Stimulated activated CD4-positive, alpha-beta T cell treated with anti-CD3 and anti-CD28 coated beads, TNF-alpha, amount 100 ng/mL, for 1 hour (primary cell): Measurements from ENCODE around the gene HSPB7.
"Not testable (repeated sequence)": the region's sequence is repeated elsewhere in the genome, so short reads cannot be mapped to it uniquely, and the experiment has no call there.

Experiments used
- DNase-seq, 3 donors: peaks; one replicate each; pipeline ENCODE4 v3.0.0-alpha.2; 2020; ENCODE audit warnings: low read depth in 3 of 3, low spot score in 1 of 3

Gene HSPB7

DNA sequence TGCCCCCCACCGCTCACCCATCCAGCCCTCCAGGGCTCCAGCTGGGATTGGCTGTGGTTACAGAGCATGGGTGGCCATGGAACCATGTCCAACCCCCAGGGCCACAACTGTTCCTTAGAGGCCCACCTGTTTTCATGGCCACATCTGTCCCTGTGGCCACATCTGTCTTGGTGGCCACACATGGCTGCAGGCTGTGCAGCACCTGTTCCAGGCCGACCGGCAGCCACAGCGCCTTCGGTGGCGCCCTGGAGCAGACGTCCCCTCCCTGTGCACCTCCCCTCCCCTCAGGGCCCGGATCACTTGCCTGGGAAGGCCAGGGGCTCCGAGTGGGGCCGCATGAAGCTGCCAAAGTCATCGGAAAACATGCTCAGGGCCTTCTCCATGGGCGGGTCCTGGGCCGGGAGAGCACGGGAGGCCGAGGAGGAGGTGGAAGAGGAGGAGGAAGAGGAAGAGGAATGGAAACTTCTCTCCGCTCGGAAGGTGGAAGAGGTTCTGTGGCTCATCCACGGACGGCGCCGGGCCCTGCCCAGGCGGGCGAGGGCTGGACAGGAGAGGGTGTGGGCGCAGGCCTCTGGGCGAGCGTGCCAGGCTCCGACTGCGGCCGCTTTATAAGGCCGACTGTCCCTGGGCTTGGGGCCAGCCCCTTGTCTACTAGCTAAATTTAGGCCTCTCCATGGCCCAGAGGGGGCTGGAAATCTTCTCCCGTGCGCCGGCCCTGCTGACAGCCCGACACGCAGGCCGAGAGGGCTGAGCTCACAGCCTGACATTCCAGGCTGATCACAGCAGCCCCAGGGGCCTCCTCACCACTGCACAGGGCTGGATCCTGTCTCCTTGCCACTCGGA, at the start of gene HSPB7:
Gene HSPB7, minus strand, starts transcription at position 583 of the 843 bp plus-strand sequence. Its CDS starts 80 bp downstream, at position 503.
- DNase-seq: no peak

DNA sequence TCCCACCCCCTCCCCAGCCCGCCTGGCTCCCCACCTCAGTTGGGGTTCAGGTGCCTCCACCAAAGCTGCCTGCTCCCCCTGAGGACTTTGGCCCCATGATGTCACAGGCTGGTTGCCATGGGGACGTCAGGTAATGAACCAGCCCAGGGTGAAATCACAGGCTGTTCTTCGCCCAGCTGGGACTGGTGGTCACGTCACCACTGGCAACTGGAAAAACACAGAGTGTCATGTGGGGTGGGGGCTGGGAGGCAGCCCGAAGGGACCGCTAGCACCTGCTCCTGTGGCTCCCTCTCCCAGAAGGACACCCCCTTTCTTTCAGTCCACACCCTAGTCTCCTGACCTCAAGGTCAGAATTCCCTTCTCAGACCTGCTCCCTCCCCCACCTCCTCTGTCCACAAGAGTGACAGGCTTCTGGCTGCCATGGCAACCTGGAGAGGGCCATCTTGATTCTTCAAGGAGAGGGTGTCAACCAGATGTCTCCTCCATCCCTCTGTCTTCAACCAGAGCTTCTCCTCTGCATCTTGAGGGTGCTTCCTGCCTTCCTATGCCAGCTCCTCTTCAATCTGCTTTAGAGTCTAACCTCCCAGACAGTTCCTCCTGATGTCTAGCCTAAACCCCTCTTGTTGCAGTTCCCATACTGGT, 49.4 kb upstream of the HSPB7 start:
- DNase-seq: no peak

DNA sequence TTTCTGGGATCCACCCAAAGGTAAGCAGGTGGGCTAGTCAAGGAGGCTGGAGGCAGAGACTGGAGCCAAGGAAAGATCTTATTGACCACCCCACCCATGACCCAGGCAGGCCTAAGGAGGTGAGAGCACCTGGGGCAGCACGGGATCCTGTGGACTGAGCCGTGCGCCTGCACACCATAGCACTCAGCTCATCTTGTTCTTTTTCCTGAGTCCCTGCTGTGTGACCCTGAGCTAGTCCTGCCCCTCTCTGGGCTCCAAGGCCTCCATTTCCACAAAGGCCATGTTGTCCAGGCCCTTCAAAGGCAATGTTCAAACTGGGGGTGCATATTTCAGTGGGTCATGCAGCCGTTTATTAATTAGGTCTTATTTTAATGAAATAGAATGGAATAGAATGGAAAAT, 48.4 kb upstream of the HSPB7 start:
- no peak for DNase-seq

DNA sequence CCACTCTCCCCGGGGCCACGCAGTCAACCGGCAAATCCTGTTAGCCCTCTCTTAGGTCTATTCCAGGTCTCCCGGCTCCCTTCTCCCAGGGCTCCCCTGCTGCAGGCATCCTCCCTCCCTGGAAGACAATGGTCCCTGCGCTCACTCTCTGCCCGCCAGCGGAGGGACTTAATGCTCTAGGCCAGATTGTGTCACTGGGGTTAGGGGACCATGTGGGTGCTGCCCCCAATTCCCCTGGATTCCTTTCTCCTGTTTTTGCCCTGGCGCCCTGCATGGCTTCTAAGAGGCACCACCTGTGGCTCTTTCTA, 47.4 kb upstream of the HSPB7 start:
- no peak for DNase-seq

DNA sequence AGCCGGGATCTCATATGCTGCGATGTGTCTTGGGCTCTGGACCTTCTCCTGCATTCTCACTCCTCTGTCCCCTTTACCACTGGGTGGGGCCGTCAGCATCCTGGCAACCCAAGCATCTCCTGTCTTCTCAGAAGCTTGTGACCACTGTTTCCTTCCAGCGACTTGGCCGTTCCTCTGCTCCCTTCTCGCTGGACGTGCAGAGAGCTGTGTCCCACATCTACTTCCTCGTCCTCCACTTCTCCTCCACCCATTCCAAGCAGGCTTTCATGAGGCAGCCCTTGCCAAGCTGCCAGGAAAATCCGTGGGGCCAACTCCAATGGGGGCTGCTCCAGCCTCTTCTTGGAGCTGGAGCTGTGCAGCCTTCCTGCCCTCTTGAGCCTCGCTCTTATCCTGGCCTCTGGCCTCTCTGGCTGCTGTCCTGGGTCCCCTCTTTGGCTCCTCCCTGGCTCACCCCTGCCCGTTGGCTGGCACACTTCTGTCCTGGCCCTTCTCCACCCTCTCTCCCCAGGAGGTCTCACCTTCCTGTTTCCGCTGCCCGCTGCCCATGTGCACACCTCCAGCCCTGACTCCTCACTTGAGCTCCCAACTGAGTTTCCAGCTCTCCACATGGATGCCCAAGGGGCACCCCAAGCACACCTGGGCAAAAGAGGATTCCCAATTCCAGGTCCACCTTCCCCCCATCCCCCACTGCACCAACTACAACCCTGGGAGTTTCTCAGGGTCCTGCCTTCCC, 46.9 kb upstream of the HSPB7 start:
- DNase-seq: no peak

DNA sequence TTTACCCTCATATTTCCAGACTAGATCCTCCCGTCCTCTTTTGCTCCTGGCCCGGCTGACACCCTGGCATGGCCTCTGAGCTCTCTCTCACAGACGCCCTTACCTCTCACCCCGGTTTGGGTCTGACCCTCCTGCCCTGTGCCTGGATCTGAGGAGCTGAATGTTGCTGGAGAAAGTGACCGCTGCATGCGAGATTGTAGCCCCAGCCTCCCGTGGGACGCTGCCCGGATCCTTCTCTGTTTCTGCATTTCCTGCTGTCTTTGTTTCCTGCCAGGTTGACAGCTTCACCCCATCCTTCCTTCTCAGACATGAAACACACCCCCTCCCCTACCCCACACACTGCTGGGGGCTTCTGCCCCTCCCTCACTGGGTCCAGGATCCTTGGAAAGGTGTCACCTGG, 46.1 kb upstream of the HSPB7 start:
- no peak for DNase-seq

DNA sequence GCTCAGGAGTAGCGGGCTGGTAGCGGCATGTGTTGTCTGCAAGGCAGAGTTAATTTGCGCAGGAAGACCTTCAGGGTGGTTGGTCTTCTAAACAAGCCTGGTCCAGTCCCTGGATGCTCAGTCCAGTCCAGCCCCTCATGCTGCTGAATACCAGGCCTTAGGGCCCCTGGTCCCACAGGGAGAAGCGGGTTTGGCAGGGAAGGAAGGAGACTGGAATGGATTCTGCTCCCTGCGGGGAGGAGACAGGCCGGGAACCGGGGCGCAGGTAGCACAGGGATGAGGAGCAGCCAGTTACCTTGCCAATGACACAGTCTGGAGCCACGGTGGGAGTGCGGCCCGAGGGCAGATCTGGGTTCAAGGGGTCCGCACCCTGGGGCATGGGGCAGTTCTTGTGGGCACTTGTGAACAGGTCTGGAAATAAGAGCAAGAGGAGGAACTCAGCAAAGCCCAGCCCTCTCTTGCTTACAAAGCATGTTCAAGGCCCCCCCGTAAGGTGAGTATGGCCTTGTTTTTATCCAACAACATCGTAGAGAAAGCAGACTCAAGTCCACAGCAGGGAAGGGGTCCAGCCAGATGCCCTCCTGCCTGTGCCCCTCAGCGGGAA, 45.5 kb upstream of the HSPB7 start:
- no peak for DNase-seq

DNA sequence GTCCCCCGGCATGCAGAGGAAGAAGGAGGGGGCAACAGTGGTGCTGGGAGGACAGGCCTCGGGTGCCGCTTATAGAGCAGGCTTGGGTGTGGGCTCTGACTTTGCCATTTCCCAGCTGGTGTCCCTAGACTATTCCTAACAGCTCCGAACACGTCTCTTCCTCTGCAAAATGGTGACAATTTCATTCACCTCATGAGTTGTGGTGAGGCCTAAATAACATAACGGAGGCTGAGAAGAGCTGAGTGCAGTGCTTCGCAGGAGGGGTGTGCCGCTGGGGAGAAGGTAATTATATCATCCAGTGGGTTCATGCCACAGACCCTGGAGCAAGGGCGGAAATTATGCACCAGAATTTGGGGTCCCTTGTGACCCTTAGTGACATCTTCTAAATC, 44.8 kb upstream of the HSPB7 start:
- DNase-seq: not testable (repeated sequence)

DNA sequence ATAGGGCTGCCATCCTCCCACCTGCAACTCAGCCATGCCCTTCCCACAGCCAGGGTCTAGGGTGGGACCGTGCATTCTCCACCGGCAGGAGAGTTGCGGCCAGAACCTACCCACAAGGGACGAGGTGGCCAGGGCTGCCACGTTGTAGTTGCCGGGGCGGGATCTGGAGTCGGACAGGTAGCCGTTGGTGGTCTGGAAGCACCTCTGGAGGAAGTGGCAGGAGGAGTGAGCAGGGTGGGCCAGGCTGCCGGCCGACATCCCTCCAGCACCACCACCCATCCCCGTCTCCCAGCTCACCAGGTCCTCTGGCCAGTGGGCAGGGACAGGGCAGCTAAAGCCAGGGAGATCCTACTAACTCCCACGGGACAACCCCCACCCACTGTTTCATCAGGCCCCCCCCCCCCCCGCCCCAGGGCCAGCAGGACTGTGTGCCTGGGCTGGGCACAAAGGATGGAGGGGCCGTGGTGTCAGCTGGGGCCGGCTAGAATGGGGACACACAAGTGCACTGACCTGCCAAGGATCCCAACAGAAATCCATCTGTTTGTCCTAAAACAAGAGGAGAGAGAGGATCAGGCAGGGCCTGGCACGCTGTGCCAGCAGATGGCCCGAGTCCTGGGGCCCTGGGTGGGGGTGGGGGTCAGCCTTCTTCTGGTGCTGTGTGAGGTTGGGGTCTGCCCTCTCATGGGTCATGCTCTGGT, 44.3 kb upstream of the HSPB7 start:
- DNase-seq: not testable (repeated sequence)

DNA sequence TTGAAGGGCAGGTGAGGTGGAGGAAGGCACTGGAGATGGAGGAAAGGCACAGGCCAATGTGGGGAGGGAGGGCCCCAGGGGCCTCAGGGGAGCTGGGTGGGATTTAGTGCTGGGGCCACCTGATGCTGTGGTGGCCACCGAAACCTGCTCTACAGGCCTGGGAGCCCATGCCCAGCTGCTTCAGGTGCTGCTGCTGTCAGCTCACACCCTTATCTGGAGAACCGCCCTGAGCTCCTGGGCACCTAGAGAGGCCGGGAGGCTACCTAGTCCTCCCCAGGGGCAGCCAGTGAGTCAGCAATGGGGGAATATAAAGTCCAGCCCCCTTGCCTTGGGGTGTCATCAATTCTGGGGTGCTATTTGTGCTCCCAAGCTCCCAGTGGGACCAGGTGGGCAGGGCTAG, 43.4 kb upstream of the HSPB7 start:
- DNase-seq: no peak

DNA sequence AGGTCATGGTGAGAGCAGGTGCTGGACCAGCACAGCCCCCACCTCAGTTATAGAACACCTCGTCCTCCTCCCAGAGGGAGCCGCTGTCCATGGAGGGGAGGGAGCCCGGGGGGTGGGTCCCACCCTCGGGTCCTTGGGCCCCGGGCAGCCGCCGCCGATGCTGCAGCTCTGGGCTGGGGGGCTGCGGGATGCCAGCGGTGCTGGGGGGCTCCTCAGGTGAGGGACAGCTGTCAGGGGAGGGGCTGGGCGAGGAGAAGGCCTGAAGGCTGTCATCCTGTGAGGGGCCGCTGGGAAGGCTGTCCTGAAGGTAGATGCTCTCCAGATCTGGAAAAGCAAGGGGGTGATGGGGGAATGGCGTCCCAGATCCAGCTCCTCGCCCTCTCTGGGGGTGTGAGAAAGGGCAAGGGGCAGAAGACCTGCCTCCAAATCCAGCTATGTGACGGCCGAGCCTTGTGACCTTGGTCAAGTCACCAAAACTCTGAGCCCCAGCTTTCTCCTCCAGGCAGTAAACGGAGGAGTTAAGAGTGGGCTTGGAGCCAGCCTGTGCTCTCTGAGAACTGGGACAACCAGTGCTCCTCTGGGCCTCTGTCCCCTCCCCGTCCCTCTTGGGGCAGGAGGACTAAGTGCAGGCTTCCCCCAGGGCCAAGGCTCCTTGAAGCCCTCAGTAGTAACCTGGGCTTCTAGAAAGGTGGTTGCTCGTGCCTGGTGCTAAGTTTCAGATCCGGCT, 40.7 kb upstream of the HSPB7 start:
- DNase-seq: not testable (repeated sequence)

DNA sequence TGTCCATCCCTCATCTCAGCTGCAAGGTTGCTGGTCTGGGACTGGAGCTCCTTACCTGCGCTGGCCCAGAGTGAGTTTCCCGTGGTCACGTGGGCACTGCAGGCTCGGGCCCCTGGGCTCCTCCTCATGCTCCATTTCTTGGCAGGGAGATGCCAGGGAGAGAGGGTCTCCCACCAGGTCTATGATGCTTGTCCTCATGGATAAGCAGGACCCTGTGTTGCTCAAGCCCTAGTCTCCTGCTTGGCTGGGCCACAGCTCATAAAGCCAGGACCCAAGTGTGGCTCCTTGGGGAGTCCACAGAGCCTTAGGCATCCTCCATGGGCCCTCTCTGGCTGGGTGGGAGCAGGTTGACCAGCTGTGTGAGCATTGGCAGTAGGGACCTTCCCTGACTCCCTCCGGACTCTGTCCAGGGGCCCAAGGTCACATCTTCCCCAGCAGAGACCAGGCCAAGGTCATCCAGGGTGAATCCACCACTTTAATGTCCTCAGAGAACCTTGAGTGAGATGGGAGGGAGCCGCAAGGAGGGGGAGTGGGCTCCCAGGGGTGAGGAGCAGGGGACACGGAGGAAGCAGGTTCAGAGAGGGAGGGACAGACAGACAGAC, 39.6 kb upstream of the HSPB7 start:
- DNase-seq: not testable (repeated sequence)

DNA sequence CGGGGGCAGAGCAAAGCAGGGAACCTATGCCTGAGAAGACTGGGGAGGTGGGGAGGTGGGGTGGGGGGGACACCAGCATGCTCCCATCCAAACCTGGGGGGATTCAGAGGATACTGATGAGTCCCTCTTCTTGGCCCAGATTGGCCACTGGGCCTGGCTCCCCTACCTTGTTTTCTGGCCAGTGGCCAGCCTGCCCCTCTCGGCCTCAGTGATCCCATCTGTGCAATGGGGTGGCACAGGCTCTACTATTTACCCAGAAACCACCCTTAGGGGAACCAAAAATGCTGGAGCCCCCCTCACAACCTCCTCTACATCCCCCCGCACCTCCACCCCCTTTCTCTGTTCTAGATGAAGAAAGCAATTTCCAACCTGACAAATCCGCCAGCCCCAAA, 38.7 kb upstream of the HSPB7 start:
- not testable (repeated sequence) for DNase-seq

DNA sequence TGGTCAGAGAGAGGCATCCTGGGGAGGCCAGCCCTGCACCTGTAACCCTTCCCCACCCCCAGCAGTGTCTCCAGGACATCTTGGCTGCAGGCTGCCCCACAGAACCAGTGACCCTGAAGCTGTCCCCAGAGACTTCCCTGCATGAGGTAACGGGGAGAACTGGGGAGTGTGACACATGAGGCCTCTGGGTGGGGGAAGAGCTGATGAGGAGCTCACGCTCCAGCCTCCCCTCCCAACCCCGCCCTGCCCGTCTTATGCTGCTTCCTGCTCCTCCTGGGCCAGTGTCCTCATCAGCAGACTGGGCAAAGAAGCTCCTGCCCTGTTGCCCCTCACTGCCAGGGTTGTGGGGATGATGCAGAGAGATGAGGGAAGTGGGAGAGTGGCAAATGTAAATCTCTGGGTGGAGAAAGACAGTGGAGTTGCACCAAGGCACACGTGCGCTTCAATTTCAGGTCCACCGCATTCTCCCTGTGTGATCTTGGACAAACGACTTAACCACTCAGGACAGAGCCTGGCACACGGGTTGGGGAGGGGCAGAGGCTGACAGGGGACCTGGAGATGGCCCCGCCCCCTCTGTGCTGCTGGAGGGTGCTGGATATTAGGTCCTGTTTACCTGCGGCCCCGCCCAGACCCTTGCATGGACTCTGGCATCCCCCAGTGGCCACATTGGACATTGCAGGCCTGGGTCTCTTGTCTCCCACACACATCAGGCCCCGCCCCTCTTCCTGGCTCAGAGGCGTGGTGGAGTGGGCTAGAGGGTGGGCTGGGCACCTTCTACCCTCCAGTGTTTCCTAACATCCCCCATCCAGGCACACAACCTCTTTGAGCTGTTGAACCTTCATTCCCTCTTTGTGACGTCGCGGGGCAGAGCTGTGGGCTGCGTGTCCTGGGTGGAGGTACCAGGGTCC, 38.0 kb upstream of the HSPB7 start:
- peak; percentile 15 to 88 (median 67) for DNase-seq

DNA sequence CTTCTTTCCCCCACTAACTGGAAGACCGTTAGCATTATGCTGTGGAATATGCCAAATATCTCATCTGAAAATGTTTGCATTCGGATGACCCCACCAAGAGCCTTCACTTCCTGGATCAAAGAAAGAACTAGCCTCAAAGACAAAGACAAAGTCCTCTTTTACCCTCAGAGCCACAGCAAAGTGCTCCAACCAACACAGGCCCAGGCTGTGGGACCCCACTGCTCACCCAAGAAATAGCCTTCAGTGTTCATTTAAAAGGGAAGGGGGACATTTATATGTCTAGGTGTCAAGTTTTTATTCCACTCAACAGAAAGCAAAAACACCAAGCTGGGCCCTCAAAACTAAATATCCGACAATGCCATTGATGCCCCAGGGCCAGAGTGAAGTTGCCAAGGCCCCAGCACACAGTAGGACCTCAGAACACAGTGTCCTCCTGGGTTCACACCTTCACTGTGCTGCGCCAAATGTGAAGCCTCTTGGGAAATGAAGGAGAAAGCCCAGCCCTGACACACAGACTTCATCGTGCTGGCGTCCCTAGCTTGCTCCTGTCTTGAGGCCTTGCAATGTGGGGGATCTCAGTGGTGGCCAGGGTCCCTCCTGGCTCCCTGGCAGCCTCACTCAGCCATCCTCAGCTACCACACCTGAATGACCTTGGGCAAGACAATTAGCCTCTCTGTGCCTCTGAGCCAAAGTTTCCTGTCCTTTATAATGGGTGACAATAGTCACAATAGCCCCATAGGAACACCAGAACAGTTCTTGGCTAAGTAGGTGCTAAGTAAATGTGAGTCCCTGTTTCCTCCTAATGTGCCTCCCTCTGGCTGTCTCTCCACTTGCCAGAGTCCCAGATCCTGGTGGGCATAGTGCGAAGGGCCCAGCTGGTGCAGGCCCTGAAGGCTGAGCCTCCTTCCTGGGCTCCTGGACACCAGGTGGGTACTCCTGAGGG, 37.0 kb upstream of the HSPB7 start:
- DNase-seq: no peak

DNA sequence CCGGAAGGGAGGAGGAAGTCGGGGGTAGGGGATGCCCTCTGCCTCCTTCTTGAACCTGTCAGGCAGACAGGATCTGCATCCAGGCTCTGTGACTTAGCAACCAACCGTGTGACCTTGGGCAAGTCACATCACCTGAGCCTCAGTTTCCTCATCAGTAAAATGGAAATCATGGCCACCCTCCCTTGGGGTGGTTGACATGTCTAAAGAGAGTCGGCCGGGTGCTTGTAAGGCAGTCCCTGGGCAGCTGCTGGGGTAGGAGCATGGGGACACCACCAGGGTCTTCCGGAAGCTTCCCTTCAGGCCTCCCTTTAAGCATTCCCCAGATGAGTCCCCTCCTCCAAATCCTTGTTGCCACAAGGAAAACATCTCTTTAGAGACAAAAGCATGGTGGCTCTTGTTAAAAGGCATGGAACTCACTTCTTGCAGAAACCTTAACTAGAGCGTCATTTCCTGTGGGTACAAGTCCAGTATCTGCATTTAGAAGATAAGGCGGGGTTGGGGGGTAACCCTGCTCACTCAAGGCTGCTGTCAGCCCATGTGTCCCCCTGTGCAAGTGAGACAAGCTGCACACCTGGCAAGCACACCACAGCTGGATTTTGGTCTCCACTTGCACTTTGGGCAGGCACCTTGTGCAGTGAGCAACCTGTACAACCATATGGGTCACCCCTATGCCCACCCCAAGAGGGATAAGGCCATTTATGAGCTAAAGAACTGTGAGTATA, 36.1 kb upstream of the HSPB7 start:
- DNase-seq: no peak

DNA sequence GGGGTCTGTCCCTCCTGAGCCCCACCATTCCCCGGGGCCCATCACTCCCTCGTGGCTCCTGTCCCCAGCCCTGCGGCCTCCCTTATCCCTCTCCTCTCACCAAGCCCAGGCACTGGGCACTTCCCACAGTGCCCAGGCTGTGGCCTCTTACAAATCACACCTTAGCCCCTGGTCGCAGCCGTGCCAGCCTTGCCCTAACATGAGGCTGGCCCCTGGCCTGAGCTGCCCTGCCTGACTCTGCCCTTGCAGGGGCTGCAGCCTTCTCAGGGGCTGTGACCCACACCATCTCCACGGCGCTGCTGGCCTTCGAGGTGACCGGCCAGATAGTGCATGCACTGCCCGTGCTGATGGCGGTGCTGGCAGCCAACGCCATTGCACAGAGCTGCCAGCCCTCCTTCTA, 34.1 kb upstream of the HSPB7 start:
- not testable (repeated sequence) for DNase-seq
